ENCODE results near the gene INSRR.

The INSRR gene

DNA sequence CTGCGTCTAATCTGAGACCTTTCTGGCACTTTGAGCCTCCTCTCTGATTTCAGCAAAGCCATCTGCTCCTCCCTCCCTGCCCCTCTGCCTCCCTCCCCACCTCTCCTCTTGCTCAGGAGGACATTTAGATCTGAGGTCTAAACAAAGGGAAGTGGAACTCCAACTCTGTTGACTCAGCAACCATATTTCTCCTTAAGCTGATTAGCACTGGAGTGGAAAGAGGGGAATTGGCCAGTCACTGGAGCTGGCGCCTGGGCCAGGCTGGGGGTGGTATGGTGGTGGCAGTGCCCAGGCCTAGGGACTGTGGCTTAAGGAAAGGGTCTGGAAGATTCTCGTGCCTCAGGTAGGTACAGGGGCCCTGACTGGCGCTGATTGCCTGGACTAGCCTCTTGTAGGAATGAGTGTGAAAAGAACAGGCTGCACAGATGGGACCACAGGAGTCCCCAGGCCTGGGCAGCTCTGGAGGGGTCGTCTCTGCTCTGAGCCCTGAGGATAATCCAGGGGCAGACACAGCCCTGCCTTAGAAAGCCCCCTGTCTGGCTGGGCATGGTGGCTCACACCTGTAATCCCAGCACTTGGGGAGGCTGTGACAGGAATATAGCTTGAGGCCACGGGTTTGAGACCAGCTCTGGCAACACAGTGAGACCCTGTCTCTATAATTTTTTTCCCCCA lies 54.2 kb downstream of the INSRR start:
- no peak for DNase-seq

GRCh38 chr1:156804026-156804425 lies 54.9 kb downstream of the INSRR start:
- no peak for DNase-seq

DNA sequence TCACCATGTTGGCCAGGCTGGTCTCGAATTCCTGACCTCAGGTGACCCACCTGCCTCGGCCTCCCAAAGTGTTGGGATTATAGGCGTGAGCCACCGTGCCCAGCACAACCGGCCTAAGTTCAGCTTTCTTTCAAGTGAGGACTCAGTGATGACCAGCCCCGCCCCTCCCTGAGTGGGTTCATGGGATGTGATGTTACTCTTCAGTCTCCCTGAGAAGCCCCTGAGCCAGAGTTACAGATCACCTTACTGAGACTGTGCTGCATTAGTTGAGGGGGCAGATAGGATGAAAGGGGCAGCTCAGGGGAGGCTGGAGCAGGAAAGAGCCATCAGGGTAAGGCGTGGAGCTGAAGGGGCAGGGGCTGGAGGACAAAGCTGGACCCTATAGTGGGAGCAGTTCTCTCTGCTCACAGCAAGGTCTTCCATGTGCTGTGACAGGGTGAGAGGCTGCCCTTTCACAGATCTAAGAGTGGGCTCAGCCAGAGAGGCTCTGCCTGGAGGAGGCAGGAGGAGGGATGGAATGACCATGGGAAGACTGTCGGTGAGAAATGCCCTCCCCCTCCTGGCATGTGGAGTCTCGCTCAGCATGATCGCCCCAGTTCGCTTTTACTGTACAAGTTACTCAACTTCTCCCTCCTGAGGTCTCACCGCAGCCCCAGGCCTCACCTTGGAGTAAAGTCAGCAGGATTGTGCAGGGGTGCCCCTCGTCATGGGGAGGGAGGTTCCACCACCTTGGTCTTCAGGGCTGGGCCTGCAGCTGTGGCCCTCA lies 55.6 kb downstream of the INSRR start:
- no peak for DNase-seq

GRCh38 chr1:156802421-156802935 lies 56.4 kb downstream of the INSRR start:
- no peak for DNase-seq

GRCh38 chr1:156801409-156802121 lies 57.4 kb downstream of the INSRR start:
- DNase-seq, result peak; percentile 84

DNA sequence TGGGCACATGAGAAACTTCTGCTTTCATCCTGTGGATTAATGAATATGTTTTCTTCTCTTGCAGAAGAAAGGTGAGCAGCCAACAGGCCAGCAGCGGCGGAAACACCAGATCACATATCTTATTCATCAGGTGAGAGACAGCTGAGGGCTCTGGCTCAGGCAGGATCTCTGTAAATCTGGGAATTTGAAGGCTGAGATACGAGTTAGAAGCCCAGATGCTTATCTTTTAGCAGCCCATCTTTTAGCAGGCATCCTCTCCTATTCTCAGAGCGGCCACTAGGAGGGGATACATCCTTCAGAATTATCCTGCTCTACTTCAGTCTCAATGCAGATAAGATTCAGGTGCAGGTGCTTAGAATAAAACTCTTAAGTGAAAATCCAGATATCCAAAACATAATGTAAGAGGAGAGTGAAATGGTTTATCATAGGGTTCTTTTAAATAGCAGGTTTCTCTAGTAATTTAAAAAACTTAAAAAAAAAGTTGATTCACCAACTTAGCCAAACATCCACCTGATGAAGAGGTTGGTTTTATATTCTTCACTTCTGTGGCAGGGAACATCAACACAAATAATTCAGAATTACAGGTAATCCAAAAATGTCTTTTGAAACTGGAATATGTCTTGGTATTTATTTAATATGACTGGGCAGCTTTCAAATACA lies 61.6 kb downstream of the INSRR start:
- DNase-seq, result peak; percentile 53

GRCh38 chr1:156796340-156797097 lies 62.4 kb downstream of the INSRR start:
- no peak for DNase-seq

- DNase-seq, result no peak
These were observed 63.1 kb downstream of the INSRR start for GRCh38 chr1:156795787-156796186.

- DNase-seq, result no peak
These were observed 63.6 kb downstream of the INSRR start for GRCh38 chr1:156795374-156795733.

DNA sequence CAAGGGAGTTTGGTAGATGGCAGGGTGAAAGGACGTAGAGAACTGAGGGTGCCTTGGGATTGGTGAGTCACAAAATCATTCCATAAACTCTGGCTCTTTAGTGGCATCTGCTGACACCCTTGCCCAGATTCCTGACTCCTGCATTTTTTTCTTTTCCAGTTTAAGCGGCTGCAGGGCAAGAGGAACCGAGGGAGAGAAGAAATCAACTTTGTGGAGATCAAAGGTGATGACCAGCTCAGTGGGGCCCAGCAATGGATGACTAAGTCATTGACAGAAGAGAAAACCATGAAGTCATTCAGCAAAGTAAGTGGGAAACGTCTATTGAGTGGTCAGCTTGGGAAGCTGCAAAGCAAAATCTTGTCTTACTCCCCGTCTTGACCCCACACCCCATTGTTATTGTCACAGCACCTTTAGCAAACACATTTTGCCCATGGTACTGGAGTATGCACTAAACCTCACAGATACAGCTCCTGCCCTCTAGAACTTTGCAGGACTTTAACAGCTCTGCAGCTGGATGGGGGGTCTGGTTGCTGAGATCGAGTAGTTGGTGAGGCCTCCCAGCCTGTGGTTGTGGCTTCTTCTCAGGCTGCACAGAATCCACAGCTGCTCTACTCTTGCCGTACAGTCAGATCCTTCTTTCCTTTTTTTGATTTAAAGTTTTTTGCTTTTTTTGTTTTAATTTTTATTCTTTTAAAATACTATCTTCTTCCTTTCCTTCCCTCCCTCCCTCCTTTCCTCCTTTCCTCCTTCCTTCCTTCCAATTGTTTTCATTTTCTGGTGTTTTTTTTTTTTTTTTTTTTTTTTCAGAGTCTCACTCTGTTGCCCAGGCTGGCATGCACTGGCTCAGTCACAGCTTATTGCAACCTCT lies 64.2 kb downstream of the INSRR start:
- DNase-seq, result no peak
